ENCODE measurements around the gene MTCH1. TPM values are rescaled to one million over a fixed set of nuclear protein-coding genes. Genes with fewer than 3 reads are reported as not detected.

MTCH1 gene
- total RNA-seq, 4 donors from 2014 or later: 127 to 186 (median 158) TPM

DNA sequence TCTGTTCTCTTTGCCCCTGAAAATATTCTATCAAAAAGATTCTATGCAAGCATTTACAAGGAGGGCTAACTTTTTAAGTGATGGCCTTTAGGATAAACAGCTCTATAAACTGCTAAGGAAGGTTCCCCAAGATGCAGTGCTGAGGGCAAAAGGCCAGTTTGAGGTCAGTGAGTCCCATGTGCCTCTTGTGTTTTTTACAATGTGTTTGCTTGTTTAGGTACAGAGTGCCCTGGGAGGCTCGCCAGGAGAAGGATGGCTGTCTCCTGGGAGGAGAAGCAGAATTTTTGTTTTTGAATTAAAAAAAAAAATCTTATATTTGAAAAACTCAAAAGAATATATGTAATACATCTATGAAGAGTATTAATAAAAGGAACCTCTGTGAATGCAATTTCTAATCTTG, 12.8 kb downstream of the MTCH1 start:
- Histone ChIP-seq H3K9me3 (no peaks in the 10 kb centered on the region), H3K4me1 (no peaks in the 10 kb centered on the region), H3K36me3 (peaks cover 0 to 100% (median 0%) of the 10 kb centered on the region in 3 donors), H3K27me3 (no peaks in the 10 kb centered on the region), H3K4me3 (no peak overlapping the region), H3K27ac (no peak overlapping the region)
- TF ChIP-seq, protein P1, sequence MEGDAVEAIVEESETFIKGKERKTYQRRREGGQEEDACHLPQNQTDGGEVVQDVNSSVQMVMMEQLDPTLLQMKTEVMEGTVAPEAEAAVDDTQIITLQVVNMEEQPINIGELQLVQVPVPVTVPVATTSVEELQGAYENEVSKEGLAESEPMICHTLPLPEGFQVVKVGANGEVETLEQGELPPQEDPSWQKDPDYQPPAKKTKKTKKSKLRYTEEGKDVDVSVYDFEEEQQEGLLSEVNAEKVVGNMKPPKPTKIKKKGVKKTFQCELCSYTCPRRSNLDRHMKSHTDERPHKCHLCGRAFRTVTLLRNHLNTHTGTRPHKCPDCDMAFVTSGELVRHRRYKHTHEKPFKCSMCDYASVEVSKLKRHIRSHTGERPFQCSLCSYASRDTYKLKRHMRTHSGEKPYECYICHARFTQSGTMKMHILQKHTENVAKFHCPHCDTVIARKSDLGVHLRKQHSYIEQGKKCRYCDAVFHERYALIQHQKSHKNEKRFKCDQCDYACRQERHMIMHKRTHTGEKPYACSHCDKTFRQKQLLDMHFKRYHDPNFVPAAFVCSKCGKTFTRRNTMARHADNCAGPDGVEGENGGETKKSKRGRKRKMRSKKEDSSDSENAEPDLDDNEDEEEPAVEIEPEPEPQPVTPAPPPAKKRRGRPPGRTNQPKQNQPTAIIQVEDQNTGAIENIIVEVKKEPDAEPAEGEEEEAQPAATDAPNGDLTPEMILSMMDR (IDR thresholded peaks at IDR 0.05): no peak
- no peak for DNase-seq

DNA sequence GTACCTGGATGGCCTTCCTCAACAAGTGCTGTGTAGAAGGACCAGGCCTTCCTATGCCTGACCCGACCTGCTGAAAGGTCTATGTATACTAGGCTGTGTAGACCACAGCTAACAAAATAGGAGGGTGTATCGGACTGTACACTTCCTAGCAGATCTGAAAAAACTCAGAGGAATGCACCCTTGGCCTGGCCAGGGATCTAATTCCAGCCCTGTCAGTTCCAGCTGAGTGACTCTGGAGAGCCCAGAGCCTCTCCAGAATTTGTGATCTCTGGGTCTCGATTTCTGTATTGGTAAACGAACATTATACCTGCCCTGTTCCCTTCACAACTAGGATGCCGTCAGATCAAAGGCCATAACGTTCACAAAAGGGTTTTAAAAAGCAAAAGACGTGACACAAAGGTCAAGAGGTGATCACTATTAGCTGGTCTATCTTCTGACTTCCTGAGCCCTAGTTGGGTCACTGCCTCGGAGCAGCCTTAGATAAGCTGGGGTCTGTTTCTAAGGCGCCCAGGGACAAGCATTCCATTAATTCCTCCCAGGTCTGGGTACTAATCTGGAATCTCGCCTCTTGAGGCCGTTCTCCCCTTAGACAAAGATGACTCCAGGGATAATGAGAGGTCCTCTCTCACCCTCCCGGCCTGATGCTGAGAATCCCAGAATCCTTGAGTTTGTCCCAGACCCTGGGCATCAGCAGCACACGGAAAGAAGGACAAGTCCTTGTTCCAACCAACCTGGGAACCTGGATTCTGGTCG, 13.9 kb downstream of the MTCH1 start:
- H3K27me3 ChIP-seq: no peaks in the 10 kb centered on the region
- no peaks in the 10 kb centered on the region for H3K9me3 ChIP-seq
- H3K27ac ChIP-seq: no peak overlapping the region
- H3K36me3 ChIP-seq: peaks cover 0 to 100% (median 0%) of the 10 kb centered on the region in 3 donors
- TF ChIP-seq POLR2A (IDR thresholded peaks at IDR 0.05): no peak
- TF ChIP-seq, protein P1 (IDR thresholded peaks at IDR 0.05): no peak
- H3K4me1 ChIP-seq: no peaks in the 10 kb centered on the region
- DNase-seq: peak in 1 of 3 donors; percentile 4
- H3K4me3 ChIP-seq: no peak overlapping the region

DNA sequence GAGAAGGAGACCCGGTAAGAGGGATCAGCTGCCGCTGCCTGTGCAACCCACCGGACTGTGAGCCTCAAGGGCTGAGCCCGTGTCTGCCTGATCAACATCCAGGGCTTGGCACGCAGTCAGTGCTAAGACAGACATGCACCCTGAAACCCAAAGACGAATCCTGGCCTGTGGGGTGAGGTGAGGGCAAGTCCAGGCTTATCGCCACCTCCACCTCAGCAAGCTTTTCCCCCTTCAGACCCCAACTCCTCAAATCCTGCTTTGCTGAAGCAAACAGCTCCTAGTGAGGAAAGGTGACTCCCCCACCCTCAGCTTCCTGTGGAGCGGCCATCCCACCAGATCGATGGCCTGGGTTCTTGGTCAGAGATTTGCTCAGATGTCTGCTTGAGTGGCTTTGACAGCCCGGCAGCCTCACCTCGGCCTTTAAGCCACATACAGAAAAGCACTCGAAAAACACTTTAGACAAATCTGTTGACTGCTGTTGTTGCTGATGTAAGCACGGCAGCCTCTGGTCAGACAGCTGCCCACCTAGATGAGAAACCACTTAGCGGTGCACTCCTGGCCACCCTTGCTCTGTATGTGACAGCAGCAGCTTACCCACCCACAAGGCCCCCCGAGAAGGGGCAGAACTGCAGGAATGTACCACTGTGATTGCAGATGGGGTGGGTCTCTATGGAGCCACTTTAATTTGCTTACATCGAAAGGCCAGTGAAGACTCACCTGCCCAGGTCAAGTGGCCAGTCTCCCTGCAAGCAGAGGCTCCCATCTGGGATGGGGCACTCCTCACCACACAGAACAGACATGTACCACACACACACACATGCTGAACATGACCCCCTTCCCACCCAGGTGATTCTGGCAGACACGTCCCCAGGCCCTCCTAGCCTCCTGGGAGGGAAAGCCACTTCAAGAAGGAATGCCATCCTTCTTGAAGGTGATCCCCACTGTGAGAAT, 14.8 kb downstream of the MTCH1 start:
- Histone ChIP-seq H3K4me1 (no peaks in the 10 kb centered on the region), H3K27ac (no peak overlapping the region), H3K4me3 (no peak overlapping the region), H3K36me3 (peaks cover 0 to 94% (median 0%) of the 10 kb centered on the region in 3 donors), H3K9me3 (no peaks in the 10 kb centered on the region), H3K27me3 (no peaks in the 10 kb centered on the region)
- TF ChIP-seq, protein P1 (IDR thresholded peaks at IDR 0.05): no peak
- TF ChIP-seq POLR2A (IDR thresholded peaks at IDR 0.05): no peak
- peak in 1 of 3 donors; percentile 20 for DNase-seq

DNA sequence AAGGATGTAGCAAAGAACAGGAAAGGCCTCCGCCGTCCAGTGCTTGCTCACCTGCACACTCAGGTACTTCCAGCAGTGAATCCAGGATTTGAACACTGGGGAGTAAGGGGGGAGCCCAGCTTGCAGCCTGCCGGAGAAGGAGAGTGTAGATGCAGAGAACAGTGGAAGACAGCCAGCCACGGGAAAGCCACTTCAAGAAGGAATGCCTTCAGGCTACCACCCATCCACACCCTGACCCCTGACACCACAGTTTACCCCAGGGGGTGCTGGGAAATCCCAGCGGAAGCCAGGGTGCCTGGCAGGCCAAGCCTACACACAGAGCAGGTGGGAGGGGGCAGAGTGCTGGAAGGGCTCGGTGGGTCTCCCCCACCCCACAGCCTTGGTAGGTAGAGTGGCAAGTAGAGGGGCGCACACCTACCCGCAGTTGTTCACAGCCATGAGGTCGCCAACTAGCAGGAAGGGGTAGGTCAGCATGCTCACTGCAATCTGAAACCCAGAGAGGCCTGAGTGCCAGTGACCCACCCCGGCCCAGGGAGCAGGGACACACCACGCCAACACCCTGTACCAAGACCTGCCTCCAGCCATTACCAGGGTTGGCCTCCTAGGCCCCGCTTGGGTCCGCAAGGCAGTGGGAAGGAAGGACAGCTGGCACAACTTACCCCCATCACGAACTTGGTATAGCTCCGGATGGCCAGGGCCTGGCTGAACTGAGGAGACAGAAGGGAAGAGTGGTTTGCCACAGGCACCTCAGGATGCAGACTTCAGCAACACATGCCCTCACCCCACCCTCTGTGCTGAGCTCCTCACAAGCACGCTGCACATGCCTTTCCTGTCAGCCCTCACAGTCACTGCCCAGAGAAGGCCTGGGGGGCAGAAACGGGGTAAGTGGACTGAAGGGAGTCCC, 15.8 kb downstream of the MTCH1 start:
- no peak for TF ChIP-seq POLR2A (IDR thresholded peaks at IDR 0.05)
- TF ChIP-seq, protein P1 (IDR thresholded peaks at IDR 0.05): no peak
- no peak overlapping the region for H3K27ac ChIP-seq
- H3K27me3 ChIP-seq: no peaks in the 10 kb centered on the region
- no peaks in the 10 kb centered on the region for H3K4me1 ChIP-seq
- peaks cover 0 to 85% (median 0%) of the 10 kb centered on the region in 3 donors for H3K36me3 ChIP-seq
- peak in 1 of 3 donors; percentile 37 for DNase-seq
- H3K4me3 ChIP-seq: no peak overlapping the region
- H3K9me3 ChIP-seq: no peaks in the 10 kb centered on the region

DNA sequence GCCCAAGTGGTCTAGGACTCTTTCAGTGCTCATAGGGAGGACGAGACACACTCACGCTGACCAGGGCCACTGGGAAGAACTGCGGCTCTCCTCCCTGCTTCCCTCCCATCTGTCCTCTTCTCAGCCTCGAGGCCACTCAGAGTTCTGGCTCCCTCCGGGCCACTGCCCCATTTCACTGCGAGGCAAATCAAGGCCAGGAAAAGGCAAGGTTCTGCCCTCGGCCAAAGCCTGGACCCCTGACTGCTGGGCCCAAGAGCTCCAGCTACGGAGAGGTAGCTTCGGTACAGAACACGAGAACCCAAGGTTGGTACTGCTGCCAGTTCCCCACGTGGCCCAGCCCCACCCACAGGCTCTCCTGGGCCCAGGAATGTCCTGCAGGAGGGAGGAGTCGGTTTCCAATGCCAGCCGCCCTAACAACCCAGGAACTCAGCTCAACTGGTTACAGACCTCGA, 16.7 kb downstream of the MTCH1 start:
- TF ChIP-seq, protein P1 (IDR thresholded peaks at IDR 0.05): no peak
- no peak for TF ChIP-seq POLR2A (IDR thresholded peaks at IDR 0.05)
- Histone ChIP-seq H3K4me1 (peaks cover 0 to 5% (median under 1%) of the 10 kb centered on the region in 4 donors), H3K4me3 (no peak overlapping the region), H3K36me3 (peaks cover 0 to 75% (median 0%) of the 10 kb centered on the region in 3 donors), H3K9me3 (no peaks in the 10 kb centered on the region), H3K27ac (no peak overlapping the region), H3K27me3 (no peaks in the 10 kb centered on the region)
- DNase-seq: peak in 1 of 3 donors; percentile 43

All from Peyer's patch (tissue), 4 donors.